ENCODE measurements around the gene KCNH1.

Gene KCNH1

DNA sequence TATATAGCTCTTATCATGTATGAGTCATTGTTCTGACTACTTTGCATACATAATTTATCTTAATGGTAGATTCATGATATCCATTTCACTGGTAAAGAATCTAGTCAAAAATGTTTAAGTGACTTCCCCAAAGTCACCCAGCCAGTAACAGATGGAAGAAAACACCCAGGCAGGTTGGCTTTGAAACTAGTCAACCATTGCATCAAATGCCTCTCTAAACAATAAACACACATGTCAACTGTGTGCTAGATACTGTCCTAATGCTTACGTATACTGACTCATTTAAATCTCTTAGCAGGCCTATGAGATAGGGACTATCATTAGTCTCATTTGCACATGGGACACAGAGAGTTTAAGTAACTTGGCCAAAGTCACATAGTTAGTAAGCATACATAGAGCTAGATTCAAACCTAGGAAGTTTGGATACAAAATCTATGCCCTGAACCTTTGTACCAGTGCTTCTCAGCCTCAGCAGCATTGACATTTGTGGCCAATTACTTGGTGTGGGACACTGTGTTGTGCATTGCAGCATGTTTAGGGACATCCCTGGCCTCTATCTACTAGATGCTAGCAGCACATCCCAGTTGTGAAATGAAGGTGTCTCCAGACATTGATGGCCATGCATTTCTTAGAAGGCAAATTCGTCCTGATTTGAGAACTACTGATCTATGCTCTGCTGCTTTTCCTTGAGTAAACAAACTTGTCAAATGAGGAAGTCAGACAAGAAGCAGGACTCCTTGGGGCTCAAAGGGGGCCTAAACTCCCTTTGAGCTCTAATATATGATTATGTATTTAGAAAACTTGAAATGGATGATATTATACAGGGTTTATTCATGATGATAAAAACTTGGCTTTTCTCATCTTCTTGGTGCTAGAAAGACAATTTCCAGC lies 316.3 kb downstream of the KCNH1 start:
- no peak overlapping the region for H3K4me3 ChIP-seq (ENCODE audit: low read depth, low read length)
- TF ChIP-seq, protein P1, sequence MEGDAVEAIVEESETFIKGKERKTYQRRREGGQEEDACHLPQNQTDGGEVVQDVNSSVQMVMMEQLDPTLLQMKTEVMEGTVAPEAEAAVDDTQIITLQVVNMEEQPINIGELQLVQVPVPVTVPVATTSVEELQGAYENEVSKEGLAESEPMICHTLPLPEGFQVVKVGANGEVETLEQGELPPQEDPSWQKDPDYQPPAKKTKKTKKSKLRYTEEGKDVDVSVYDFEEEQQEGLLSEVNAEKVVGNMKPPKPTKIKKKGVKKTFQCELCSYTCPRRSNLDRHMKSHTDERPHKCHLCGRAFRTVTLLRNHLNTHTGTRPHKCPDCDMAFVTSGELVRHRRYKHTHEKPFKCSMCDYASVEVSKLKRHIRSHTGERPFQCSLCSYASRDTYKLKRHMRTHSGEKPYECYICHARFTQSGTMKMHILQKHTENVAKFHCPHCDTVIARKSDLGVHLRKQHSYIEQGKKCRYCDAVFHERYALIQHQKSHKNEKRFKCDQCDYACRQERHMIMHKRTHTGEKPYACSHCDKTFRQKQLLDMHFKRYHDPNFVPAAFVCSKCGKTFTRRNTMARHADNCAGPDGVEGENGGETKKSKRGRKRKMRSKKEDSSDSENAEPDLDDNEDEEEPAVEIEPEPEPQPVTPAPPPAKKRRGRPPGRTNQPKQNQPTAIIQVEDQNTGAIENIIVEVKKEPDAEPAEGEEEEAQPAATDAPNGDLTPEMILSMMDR (IDR thresholded peaks at IDR 0.05; ENCODE audit: low read depth, low read length, missing control alignments), result no peak
- no peak for DNase-seq (ENCODE audit: low read depth)

GRCh38 chr1:210815641-210816550 lies 318.1 kb downstream of the KCNH1 start:
- TF ChIP-seq, protein P1 (IDR thresholded peaks at IDR 0.05; ENCODE audit: low read depth, low read length, missing control alignments), result no peak
- DNase-seq (ENCODE audit: low read depth), result no peak
- no peak overlapping the region for H3K4me3 ChIP-seq (ENCODE audit: low read depth, low read length)

- no peak for DNase-seq (ENCODE audit: low read depth)
- TF ChIP-seq, protein P1 (IDR thresholded peaks at IDR 0.05; ENCODE audit: low read depth, low read length, missing control alignments), result no peak
- no peak overlapping the region for H3K4me3 ChIP-seq (ENCODE audit: low read depth, low read length)
Measured at GRCh38 chr1:210814382-210815123, 319.4 kb downstream of the KCNH1 start.

DNA sequence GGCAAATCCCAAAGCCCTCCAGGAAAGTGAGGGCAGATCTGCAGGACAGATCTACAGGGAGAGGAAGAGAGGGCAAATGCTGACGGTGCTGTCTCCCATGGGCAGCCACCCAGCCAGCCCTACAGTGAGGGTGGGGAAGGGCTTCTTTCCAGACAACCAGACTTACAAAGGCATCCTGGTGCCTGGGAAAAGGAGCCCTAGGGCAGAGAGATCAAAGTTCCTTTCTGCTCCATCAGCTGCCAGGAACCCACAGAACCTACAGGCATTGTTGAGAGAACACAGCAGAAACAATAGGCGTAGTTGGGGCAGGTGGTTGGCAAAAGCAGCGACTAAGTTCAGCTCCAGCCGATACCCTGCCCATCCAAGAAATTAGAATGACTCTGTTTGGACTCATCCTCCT lies 332.4 kb downstream of the KCNH1 start:
- no peak for DNase-seq (ENCODE audit: low read depth)
- no peak overlapping the region for H3K4me3 ChIP-seq (ENCODE audit: low read depth, low read length)
- TF ChIP-seq, protein P1 (IDR thresholded peaks at IDR 0.05; ENCODE audit: low read depth, low read length, missing control alignments), result no peak

GRCh38 chr1:210800756-210801155 lies 333.2 kb downstream of the KCNH1 start:
- no peak overlapping the region for H3K4me3 ChIP-seq (ENCODE audit: low read depth, low read length)
- TF ChIP-seq, protein P1 (IDR thresholded peaks at IDR 0.05; ENCODE audit: low read depth, low read length, missing control alignments), result no peak
- DNase-seq (ENCODE audit: low read depth), result no peak

- no peak overlapping the region for H3K4me3 ChIP-seq (ENCODE audit: low read depth, low read length)
- TF ChIP-seq, protein P1 (IDR thresholded peaks at IDR 0.05; ENCODE audit: low read depth, low read length, missing control alignments), result no peak
- DNase-seq (ENCODE audit: low read depth), result no peak
Measured at GRCh38 chr1:210800301-210800700, 333.6 kb downstream of the KCNH1 start.

All from GM12864 (cell line).